ENCODE measurements around the gene XYLT1.
"Not testable (repeated sequence)": the region's sequence is repeated elsewhere in the genome, so short reads cannot be mapped to it uniquely, and the experiment has no call there.

The XYLT1 gene

DNA sequence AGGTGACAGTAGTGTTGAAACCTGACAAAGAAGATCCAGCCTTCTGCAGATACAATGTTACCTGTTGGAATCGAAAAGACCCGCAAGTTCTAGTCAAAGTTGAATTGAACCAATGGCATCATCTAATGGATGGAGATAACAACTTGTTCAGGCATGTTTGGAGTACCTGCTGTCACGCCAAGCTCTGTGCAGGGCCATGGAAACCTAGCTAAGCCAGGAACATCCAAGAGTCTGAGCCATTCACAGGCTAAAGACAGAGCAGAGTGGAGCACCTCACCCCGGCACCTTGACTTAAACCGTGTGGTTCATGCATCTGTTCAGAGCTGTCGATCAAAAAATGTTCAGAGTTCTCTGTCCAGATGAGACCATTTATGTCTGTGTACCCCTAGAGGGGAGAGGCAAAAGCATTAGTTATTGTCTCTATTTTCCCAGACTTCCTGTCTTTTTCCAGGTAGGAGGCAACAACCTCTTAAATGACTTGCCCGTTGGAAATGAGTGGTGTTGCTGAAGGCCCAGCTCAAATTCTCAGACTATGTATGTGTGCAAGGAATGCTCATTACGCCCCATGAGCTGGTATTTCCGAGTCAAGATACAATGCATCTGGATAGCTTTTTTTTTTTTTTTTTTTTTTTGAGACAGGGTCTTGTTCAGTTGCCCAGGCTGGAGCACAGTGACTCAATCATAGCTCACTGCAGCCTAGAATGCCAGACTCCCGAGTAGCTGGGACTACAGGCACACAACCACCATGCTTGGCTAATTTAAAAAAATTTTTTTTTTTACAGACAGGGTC lies 44.9 kb upstream of the XYLT1 start:
- CTCF ChIA-PET: no interaction called here
- DNase-seq (ENCODE audit: extremely low spot score): no peak
- POLR2A ChIA-PET: no interaction called here
- no peak for TF ChIP-seq ARNT (IDR thresholded peaks at IDR 0.05)
- TF ChIP-seq CTBP1 (IDR thresholded peaks at IDR 0.05; ENCODE audit: borderline replicate concordance): no peak
- no peak for TF ChIP-seq FOXM1 (IDR thresholded peaks at IDR 0.05; ENCODE audit: borderline replicate concordance)
- no peak for TF ChIP-seq FOXK2 (IDR thresholded peaks at IDR 0.05)
- TF ChIP-seq ZNF384 (IDR thresholded peaks at IDR 0.05): no peak
- TF ChIP-seq L3MBTL2 (conservative IDR thresholded peaks at IDR 0.05): no peak
- TF ChIP-seq NFRKB (IDR thresholded peaks at IDR 0.05): no peak
- TF ChIP-seq, protein P1, sequence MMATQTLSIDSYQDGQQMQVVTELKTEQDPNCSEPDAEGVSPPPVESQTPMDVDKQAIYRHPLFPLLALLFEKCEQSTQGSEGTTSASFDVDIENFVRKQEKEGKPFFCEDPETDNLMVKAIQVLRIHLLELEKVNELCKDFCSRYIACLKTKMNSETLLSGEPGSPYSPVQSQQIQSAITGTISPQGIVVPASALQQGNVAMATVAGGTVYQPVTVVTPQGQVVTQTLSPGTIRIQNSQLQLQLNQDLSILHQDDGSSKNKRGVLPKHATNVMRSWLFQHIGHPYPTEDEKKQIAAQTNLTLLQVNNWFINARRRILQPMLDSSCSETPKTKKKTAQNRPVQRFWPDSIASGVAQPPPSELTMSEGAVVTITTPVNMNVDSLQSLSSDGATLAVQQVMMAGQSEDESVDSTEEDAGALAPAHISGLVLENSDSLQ (IDR thresholded peaks at IDR 0.05): no peak
- no peak for TF ChIP-seq SP1 (IDR thresholded peaks at IDR 0.05)
- TF ChIP-seq FOXA1 (IDR thresholded peaks at IDR 0.05): no peak
- TF ChIP-seq SUZ12 (IDR thresholded peaks at IDR 0.05): no peak
- TF ChIP-seq LEF1 (IDR thresholded peaks at IDR 0.05; ENCODE audit: borderline replicate concordance): no peak
- no peak for TF ChIP-seq HDGF (IDR thresholded peaks at IDR 0.05; ENCODE audit: borderline replicate concordance)
- TF ChIP-seq ELF4 (IDR thresholded peaks at IDR 0.05): no peak
- no peak for TF ChIP-seq BHLHE40 (IDR thresholded peaks at IDR 0.05; ENCODE audit: borderline replicate concordance)
- no peak for TF ChIP-seq TARDBP (IDR thresholded peaks at IDR 0.05)

DNA sequence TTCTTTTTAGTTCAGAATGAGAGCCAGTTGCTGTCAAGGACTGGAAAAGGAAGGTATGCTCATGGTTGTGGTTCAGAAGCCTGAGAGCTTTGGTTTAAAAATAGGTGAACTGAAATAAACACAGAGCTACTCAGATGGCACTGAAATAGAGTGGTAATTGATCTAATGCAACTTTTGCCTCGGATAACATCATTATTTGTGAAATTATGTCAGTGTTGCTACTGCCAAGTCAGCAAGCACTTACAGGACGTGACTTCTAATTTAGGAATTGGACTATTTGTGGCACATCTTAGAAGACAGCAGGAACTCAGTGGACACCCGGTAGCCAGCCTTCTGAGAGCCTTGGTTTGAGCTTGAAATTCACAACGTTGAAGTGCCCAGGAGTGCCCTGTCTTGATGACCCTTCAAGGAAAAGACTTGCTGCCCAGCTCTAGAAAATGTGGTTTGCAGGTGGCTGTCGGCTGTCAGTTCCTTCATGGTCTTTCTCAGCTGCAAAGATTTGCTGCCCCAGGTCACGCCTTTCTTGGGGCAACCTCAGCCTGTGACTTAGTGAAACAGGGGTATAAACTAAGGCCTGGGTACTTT lies 42.0 kb upstream of the XYLT1 start:
- ChIA-PET CTCF (no interaction called here), POLR2A (no interaction called here)
- no peak for DNase-seq (ENCODE audit: extremely low spot score)
- TF ChIP-seq NFRKB (IDR thresholded peaks at IDR 0.05): no peak
- no peak for TF ChIP-seq ZNF384 (IDR thresholded peaks at IDR 0.05)
- no peak for TF ChIP-seq FOXK2 (IDR thresholded peaks at IDR 0.05)
- no peak for TF ChIP-seq TARDBP (IDR thresholded peaks at IDR 0.05)
- no peak for TF ChIP-seq HDGF (IDR thresholded peaks at IDR 0.05; ENCODE audit: borderline replicate concordance)
- no peak for TF ChIP-seq LEF1 (IDR thresholded peaks at IDR 0.05; ENCODE audit: borderline replicate concordance)
- no peak for TF ChIP-seq ARNT (IDR thresholded peaks at IDR 0.05)
- no peak for TF ChIP-seq SUZ12 (IDR thresholded peaks at IDR 0.05)
- no peak for TF ChIP-seq FOXA1 (IDR thresholded peaks at IDR 0.05)
- no peak for TF ChIP-seq FOXM1 (IDR thresholded peaks at IDR 0.05; ENCODE audit: borderline replicate concordance)
- TF ChIP-seq L3MBTL2 (conservative IDR thresholded peaks at IDR 0.05): no peak
- no peak for TF ChIP-seq CTBP1 (IDR thresholded peaks at IDR 0.05; ENCODE audit: borderline replicate concordance)
- TF ChIP-seq, protein P1 (IDR thresholded peaks at IDR 0.05): no peak
- no peak for TF ChIP-seq BHLHE40 (IDR thresholded peaks at IDR 0.05; ENCODE audit: borderline replicate concordance)

DNA sequence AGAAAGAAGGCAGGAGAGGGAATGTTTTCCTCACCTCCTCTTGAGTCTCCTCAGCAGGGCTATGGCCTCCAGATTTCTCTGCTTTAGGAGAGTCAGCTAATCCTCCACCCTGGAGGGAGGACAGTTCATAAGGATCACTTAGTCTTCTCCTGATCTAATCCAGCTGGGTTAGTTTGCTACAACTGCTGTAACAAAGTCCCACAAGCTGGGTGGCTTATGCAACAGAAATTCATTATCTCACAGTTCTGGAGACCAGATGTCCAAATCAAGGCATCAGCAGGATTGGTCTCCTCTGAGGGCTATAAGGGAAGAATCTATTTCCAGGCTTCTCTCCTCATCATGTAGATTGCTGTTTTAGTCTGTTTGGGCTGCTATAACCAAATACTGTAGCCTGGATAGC lies 40.6 kb upstream of the XYLT1 start:
- POLR2A ChIA-PET: no interaction called here
- DNase-seq (ENCODE audit: extremely low spot score): no peak
- no peak for TF ChIP-seq TARDBP (IDR thresholded peaks at IDR 0.05)
- TF ChIP-seq NFRKB (IDR thresholded peaks at IDR 0.05): no peak
- TF ChIP-seq ELF4 (IDR thresholded peaks at IDR 0.05): no peak
- no peak for TF ChIP-seq LEF1 (IDR thresholded peaks at IDR 0.05; ENCODE audit: borderline replicate concordance)
- TF ChIP-seq FOXK2 (IDR thresholded peaks at IDR 0.05): no peak
- no peak for TF ChIP-seq L3MBTL2 (conservative IDR thresholded peaks at IDR 0.05)
- TF ChIP-seq BHLHE40 (IDR thresholded peaks at IDR 0.05; ENCODE audit: borderline replicate concordance): no peak
- no peak for TF ChIP-seq CTBP1 (IDR thresholded peaks at IDR 0.05; ENCODE audit: borderline replicate concordance)
- no peak for TF ChIP-seq SP1 (IDR thresholded peaks at IDR 0.05)
- CTCF ChIA-PET: no interaction called here

DNA sequence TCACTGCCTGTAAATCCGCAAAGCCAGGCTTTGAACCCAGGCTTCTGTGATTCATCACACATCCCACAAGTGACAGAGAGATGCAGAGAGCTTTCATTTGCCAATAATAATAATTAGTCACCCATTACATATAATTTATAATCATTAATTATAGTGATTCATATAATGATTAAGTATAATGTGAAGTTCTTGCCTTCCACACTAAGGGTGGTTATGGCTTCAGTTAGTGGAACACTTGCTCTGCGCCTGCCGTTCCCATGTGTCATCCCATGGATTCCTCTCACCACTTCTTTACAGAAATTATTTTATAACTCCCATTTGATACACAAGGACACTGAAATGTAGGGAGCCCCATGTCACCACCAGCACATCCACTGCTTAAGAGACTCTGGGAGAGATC lies 39.8 kb upstream of the XYLT1 start:
- CTCF ChIA-PET: no interaction called here
- TF ChIP-seq HDGF (IDR thresholded peaks at IDR 0.05; ENCODE audit: borderline replicate concordance): no peak
- no peak for TF ChIP-seq FOXM1 (IDR thresholded peaks at IDR 0.05; ENCODE audit: borderline replicate concordance)
- TF ChIP-seq NFRKB (IDR thresholded peaks at IDR 0.05): no peak
- no peak for TF ChIP-seq ARNT (IDR thresholded peaks at IDR 0.05)
- TF ChIP-seq FOXA1 (IDR thresholded peaks at IDR 0.05): no peak
- no peak for TF ChIP-seq ZNF384 (IDR thresholded peaks at IDR 0.05)
- no peak for TF ChIP-seq SP1 (IDR thresholded peaks at IDR 0.05)
- TF ChIP-seq TARDBP (IDR thresholded peaks at IDR 0.05): no peak
- TF ChIP-seq ELF4 (IDR thresholded peaks at IDR 0.05): no peak
- POLR2A ChIA-PET: no interaction called here
- DNase-seq (ENCODE audit: extremely low spot score): no peak

DNA sequence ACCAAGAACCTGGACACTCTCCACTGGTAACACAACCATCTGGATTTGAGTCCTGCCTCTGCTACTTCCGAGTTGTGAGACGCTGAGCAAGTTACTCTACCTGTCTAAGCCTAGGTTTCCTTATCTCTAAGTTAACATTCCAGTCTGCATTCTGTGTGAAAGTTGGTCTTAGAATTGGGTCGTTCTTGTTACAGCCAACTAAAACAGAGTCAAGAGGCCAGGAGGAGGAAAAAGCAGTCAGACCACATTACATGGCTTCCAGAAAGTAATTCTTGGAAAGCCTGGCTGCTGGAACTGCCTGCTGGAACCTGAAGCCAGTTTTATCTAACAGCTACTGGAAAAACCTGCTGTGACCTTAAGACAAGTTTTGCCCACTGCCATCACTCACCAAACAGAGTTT lies 38.4 kb upstream of the XYLT1 start:
- CTCF ChIA-PET: no interaction called here

DNA sequence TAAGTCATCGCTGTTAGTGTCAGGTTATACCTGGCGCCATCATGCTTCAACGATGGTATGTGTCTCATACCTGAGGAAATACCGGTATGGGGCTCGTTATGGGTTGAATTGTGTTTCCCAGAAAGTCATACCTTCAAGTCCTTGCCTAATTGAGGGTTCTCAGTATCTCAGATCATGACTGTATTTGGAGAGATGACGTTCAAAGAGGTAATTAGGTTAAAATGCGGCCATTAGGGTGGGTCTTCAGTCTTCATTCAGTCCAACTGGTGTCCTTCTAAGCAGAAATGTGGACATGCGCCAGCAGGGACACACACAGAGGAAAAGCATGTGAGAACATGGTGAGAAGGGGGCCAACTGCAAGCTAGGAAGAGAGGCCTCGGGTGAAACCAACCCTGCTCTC lies 37.5 kb upstream of the XYLT1 start:
- no peak for DNase-seq (ENCODE audit: extremely low spot score)
- POLR2A ChIA-PET: no interaction called here
- TF ChIP-seq FOXK2 (IDR thresholded peaks at IDR 0.05): no peak
- no peak for TF ChIP-seq HDGF (IDR thresholded peaks at IDR 0.05; ENCODE audit: borderline replicate concordance)
- TF ChIP-seq L3MBTL2 (conservative IDR thresholded peaks at IDR 0.05): no peak
- TF ChIP-seq ELF4 (IDR thresholded peaks at IDR 0.05): no peak
- TF ChIP-seq, protein P1 (IDR thresholded peaks at IDR 0.05): no peak
- no peak for TF ChIP-seq ZNF384 (IDR thresholded peaks at IDR 0.05)
- TF ChIP-seq NFRKB (IDR thresholded peaks at IDR 0.05): no peak
- TF ChIP-seq ARNT (IDR thresholded peaks at IDR 0.05): no peak
- TF ChIP-seq SUZ12 (IDR thresholded peaks at IDR 0.05): no peak
- TF ChIP-seq SP1 (IDR thresholded peaks at IDR 0.05): no peak
- TF ChIP-seq BHLHE40 (IDR thresholded peaks at IDR 0.05; ENCODE audit: borderline replicate concordance): no peak
- no peak for TF ChIP-seq CTBP1 (IDR thresholded peaks at IDR 0.05; ENCODE audit: borderline replicate concordance)
- TF ChIP-seq TARDBP (IDR thresholded peaks at IDR 0.05): no peak
- no peak for TF ChIP-seq FOXA1 (IDR thresholded peaks at IDR 0.05)
- TF ChIP-seq FOXM1 (IDR thresholded peaks at IDR 0.05; ENCODE audit: borderline replicate concordance): no peak
- no peak for TF ChIP-seq LEF1 (IDR thresholded peaks at IDR 0.05; ENCODE audit: borderline replicate concordance)
- CTCF ChIA-PET: no interaction called here

More for the DNA sequence above, 38.4 kb upstream of the XYLT1 start:
- POLR2A ChIA-PET: no interaction called here
- no peak for DNase-seq (ENCODE audit: extremely low spot score)
- TF ChIP-seq NFRKB (IDR thresholded peaks at IDR 0.05) (no peak), ELF4 (IDR thresholded peaks at IDR 0.05) (no peak), FOXK2 (IDR thresholded peaks at IDR 0.05) (no peak), CTBP1 (IDR thresholded peaks at IDR 0.05; ENCODE audit: borderline replicate concordance) (no peak), BHLHE40 (IDR thresholded peaks at IDR 0.05; ENCODE audit: borderline replicate concordance) (no peak)

DNA sequence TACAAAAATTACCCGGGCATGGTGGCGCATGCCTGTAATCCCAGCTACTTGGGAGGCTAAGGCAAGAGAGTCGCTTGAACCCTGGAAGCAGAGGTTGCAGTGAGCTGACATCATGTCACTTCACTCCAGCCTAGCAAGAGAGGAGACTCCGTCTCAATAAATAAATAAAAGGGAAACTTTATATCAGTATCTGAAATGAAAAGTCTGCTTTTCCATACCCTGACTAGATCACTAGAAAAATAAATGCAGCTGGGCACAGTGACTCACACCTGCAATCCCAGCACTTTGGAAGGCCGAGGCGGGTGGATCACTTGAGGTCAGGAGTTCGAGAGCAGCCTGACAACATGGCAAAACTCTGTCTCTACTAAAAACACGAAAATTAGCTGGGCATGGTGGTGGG lies 36.8 kb upstream of the XYLT1 start:
- CTCF ChIA-PET; DNase-seq (ENCODE audit: extremely low spot score): not testable (repeated sequence)

DNA sequence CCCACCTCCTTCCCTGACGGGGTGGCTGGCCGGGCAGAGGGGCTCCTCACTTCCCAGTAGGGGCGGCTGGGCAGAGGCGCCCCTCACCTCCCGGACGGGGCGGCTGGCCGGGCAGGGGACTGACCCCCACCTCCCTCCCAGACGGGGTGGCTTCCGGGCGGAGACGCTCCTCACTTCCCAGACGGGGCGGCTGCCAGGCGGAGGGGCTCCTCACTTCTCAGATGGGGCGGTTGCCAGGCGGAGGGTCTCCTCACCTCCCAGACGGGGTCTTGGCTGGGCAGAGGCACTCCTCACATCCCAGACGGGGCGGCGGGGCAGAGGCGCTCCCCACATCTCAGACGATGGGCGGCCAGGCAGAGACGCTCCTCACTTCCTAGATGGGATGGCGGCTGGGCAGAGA lies 35.1 kb upstream of the XYLT1 start:
- POLR2A ChIA-PET; CTCF ChIA-PET; DNase-seq (ENCODE audit: extremely low spot score): not testable (repeated sequence)

More for the DNA sequence above, 36.8 kb upstream of the XYLT1 start:
- POLR2A ChIA-PET: not testable (repeated sequence)
